Neutrophil (primary cell): ENCODE data around the gene TBC1D19.
A peak's percentile ranks its signal among the peaks of the same experiment; 100 is the strongest.

Experiments
- H3K27ac ChIP-seq: fragments of 200-600 bp; sonication (generic); 2 replicates; pipeline ENCODE4 v1.5.1; 2016; ENCODE audit warnings: mild to moderate bottlenecking, moderate library complexity
- H3K27me3 ChIP-seq: fragments of 200-600 bp; sonication (generic); 2 replicates; pipeline ENCODE4 v1.6.0; 2016; ENCODE audit warnings: mild to moderate bottlenecking
- H3K36me3 ChIP-seq: fragments of 200-600 bp; sonication (generic); 2 replicates; pipeline ENCODE4 v1.5.1; 2017
- H3K4me1 ChIP-seq, 2 experiments: fragments of 200-600 bp in 1 of 2; sonication (generic) in 1 of 2; 1 replicate in 1 of 2; 2 replicates in 1 of 2; pipeline versions ENCODE4 v1.5.1 to v1.6.1; 2013 to 2016; ENCODE audit warnings: low read depth in 1 of 2, low read length in 1 of 2, mild to moderate bottlenecking in 1 of 2, moderate library complexity in 1 of 2; ENCODE audit not compliant: control insufficient read depth in 1 of 2, insufficient read depth in 1 of 2
- H3K4me3 ChIP-seq, 2 experiments: fragments of 200-600 bp in 1 of 2; sonication (generic) in 1 of 2; 1 replicate in 1 of 2; 2 replicates in 1 of 2; pipeline ENCODE4 v1.5.1; 2013 to 2016; ENCODE audit warnings: low read depth in 1 of 2, low read length in 1 of 2, mild to moderate bottlenecking in 1 of 2, moderate library complexity in 1 of 2
- H3K9me3 ChIP-seq: fragments of 200-600 bp; sonication (generic); 2 replicates; pipeline ENCODE4 v1.5.1; 2016
- TF ChIP-seq, protein P1 (sequence below): fragments of 200-600 bp; sonication (generic); IDR thresholded peaks from 2 replicates; pipeline ENCODE4 v1.5.1; 2016; ENCODE audit warnings: antibody characterized with exemption

The TBC1D19 gene

DNA sequence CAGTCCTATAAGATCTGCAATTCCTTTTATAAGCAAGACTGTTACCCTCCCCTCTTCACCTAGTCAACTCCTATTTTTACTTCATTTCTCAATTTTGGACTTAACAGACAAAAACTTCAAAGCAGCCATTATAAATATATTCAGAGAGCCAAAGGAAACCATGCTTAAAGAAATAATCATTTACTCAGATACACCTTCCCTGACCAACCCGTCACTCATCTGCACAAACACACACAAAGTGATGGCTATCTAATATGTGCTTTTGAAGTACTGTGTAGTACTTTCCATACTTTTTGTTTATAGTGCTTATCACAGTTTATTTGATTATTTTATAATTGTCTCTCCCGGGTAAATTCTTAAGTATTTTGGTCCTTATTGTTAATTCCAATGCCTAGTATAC lies 117.2 kb downstream of the TBC1D19 start:
- Histone ChIP-seq H3K27me3 (no peaks in the 10 kb centered on the region), H3K4me1 (no peaks in the 10 kb centered on the region), H3K36me3 (no peaks in the 10 kb centered on the region), H3K27ac (no peak overlapping the region), H3K9me3 (no peaks in the 10 kb centered on the region), H3K4me3 (no peak overlapping the region)
- TF ChIP-seq, protein P1, sequence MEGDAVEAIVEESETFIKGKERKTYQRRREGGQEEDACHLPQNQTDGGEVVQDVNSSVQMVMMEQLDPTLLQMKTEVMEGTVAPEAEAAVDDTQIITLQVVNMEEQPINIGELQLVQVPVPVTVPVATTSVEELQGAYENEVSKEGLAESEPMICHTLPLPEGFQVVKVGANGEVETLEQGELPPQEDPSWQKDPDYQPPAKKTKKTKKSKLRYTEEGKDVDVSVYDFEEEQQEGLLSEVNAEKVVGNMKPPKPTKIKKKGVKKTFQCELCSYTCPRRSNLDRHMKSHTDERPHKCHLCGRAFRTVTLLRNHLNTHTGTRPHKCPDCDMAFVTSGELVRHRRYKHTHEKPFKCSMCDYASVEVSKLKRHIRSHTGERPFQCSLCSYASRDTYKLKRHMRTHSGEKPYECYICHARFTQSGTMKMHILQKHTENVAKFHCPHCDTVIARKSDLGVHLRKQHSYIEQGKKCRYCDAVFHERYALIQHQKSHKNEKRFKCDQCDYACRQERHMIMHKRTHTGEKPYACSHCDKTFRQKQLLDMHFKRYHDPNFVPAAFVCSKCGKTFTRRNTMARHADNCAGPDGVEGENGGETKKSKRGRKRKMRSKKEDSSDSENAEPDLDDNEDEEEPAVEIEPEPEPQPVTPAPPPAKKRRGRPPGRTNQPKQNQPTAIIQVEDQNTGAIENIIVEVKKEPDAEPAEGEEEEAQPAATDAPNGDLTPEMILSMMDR = no peak

DNA sequence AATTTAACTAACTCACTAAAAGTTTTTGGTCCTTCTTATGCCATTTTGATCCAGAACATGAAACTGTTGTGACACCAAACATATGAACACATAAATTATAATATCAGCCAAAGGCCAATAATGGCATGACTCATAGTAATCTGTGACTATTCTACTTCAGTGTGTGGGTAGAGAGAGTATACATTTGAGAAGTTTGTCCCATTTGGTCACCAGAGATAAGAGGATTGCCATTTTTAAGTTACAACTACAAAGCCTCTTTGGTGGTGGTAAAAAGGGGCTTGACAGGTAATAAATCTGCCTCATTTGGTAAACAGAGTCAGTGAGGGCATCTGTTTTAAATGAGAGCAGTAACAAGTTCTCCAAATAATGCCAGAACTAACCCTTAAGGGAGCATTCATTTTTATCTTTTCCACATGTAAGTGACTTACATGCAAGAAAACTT lies 117.9 kb downstream of the TBC1D19 start:
- no peak overlapping the region for H3K4me3 ChIP-seq
- TF ChIP-seq, protein P1 = no peak
- H3K27ac ChIP-seq = no peak overlapping the region
- no peaks in the 10 kb centered on the region for H3K4me1 ChIP-seq
- H3K36me3 ChIP-seq = no peaks in the 10 kb centered on the region
- H3K27me3 ChIP-seq = no peaks in the 10 kb centered on the region
- no peaks in the 10 kb centered on the region for H3K9me3 ChIP-seq

DNA sequence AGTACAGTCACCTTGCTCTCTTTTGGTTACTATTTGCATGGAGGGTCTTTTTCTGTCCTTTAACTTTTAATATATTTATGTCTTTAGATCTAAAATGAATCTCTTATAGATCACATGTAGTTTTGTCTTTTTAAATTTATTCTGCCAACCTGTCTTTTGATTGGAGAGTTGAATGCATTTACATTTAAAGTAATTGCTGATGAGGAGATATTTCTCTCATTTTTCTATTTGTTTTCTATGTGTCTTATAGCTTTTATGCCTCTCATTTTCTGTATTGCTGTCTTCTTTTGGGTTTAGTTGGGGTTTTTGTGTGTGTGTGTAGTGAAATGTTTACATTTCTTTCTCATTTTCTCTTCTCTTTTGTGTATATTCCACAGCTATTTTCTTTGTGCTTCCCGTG lies 123.5 kb downstream of the TBC1D19 start:
- Histone ChIP-seq H3K36me3 (no peaks in the 10 kb centered on the region), H3K4me1 (peaks cover 17 to 21% of the 10 kb centered on the region in 2 experiments), H3K4me3 (no peak overlapping the region), H3K9me3 (no peaks in the 10 kb centered on the region), H3K27ac (no peak overlapping the region), H3K27me3 (no peaks in the 10 kb centered on the region)
- TF ChIP-seq, protein P1 = no peak

DNA sequence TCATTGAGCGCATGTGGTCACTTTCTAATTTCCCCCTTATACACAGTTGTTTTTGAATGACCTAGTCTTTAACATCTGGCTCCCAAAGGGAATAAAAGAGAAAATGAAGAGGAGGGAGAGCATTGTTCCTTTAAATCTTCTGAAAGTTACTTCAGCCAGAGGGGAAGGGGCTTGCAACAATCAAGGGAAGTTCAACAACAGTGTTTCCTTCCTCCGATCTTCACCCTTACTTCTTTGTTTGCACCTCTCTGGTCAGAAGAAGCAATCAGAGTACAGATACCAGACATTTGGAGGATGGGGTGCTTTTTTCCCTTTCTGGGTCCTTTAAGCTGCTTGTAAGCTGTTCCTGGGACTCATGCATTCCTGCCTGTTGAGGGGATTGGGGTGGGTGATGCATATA lies 125.4 kb downstream of the TBC1D19 start:
- H3K4me1 ChIP-seq = peaks cover 17 to 21% of the 10 kb centered on the region in 2 experiments
- H3K9me3 ChIP-seq = no peaks in the 10 kb centered on the region
- peak overlapping the region; percentile 83 for H3K27ac ChIP-seq
- H3K36me3 ChIP-seq = no peaks in the 10 kb centered on the region
- TF ChIP-seq, protein P1 = no peak
- H3K27me3 ChIP-seq = no peaks in the 10 kb centered on the region
- H3K4me3 ChIP-seq = peak overlapping the region; percentile 15 to 24

DNA sequence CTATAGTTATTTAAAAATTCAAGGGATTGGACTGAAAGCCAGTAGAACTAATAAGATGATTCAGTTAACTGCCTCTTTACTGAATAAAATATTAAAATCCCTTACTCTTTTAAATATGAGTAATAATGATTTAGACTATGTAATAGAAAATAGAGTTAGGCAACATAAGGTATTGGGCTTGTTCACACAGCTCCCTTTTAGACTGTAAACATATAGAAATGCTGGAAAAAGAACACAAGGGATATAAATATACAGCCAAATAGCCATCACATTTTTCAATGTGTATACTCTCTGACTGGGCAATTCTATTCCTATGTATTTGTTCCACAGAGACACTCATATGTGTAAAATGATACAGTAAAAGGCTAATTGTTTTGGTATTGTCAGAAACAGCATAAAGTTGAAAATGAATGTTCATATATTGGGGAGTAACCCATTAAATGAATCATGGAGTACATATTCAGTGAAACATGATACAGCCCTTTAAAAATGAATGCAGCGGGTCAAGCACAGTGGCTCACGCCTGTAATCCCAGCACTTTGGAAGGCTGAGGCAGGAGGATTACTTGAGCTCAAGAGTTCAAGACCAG lies 129.8 kb downstream of the TBC1D19 start:
- Histone ChIP-seq H3K27me3 (no peaks in the 10 kb centered on the region), H3K4me3 (no peak overlapping the region), H3K9me3 (no peaks in the 10 kb centered on the region), H3K36me3 (no peaks in the 10 kb centered on the region), H3K27ac (no peak overlapping the region), H3K4me1 (peaks cover 11 to 12% of the 10 kb centered on the region in 2 experiments)
- TF ChIP-seq, protein P1 = no peak
